T-helper 1 cell (primary cell): ENCODE data around the gene DHX36.

Experiments used
- DNase-seq, 5 donors: peaks; one replicate each; pipeline ENCODE4 v3.0.0-alpha.2; 2012 to 2020

DHX36 gene

DNA sequence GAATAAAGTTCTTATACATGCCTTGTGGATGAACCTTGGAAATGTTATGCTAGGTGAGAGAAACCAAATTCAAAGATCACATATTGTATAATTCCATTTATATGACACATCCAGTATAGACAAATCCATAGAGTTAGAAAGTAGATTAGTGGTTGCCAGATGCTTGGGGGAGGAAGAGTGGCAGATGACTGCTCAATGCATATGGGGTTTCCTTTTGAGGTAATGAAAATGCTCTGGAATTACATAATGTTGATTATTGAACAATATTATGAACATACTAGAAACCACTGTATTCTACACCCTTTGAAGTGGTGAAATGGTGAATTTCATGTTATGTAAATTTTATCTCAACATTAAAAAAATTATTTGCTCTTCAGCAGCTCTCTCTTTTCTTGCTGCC is 100.8 kb downstream of the DHX36 start:
- no peak for DNase-seq
